ENCODE results near the gene SLC35F1. TPM values are rescaled to one million over a fixed set of nuclear protein-coding genes. Genes with fewer than 3 reads are reported as not detected.

Gene SLC35F1
- polyA plus RNA-seq, 1 donor (not counting 4 experiments of a cell fraction or from before 2014, with no cell fraction given): not detected

DNA sequence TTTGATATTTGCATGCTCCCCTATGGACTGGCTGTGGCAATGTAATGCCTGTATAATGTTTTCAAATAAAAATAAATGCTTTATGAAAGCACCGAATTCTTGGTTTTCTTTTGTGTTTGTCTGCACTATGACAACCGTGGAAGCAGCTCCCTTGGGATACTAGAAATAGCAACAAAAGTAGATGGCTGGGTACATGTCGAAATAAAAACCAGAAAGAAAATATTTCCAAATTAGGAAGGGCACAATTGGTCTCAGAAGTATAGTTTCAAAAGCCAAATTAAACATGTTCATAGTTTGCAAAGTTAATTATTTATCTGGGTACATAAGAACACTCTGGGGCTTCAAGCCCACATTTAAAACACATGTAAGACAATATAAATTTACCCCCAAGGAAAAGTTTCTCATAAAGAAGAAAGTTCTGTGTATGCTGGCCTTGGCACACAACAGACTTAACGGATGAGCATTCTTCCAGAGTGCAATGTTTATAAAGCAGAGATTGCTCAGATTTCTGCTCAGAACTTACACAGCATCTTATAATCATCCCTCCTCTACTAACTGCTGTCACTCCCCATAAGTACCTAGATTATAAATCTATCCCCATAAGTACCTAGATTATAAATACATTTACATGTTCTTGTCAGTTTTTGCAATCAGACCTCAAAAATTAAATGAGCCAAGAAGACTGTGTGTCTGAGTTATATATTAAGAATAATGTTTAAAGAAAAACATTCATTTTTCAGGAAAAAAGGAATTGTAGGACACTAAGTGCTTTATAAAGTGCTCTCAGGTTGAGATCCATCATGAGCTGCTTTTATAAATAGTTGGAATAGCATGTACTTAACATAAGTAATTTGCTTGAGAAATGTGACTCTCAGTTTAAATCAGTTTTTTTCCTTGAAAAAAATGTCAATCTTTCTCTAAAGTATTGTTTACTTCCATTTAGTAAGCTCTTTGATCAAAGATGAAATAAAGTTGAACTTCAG is 410.8 kb downstream of the SLC35F1 start:
- Histone ChIP-seq H4K20me1 (ENCODE audit: control insufficient read depth, extremely low read depth, insufficient read depth, low read length) (no peaks in the 10 kb centered on the region), H2AFZ (ENCODE audit: control insufficient read depth, low read length) (no peak overlapping the region), H3K4me1 (ENCODE audit: control insufficient read depth, extremely low read depth, insufficient read depth, low read length) (no peaks in the 10 kb centered on the region), H3K9me3 (ENCODE audit: control insufficient read depth, low read depth, low read length) (no peaks in the 10 kb centered on the region), H3K36me3 (ENCODE audit: control insufficient read depth in 2 of 2, extremely low read depth in 1 of 2, insufficient read depth in 2 of 2, low read length in 2 of 2) (no peaks in the 10 kb centered on the region), H3K9me1 (ENCODE audit: control insufficient read depth, extremely low read depth, insufficient read depth, low read length) (no peaks in the 10 kb centered on the region), H3K4me3 (ENCODE audit: control insufficient read depth in 2 of 3, extremely low read depth in 1 of 3, insufficient read depth in 2 of 3, low read depth in 1 of 3, low read length in 3 of 3) (no peak overlapping the region), H3K27me3 (ENCODE audit: control insufficient read depth, extremely low read depth, insufficient read depth, low read length) (no peaks in the 10 kb centered on the region), H3K4me2 (ENCODE audit: control insufficient read depth, extremely low read depth, insufficient read depth, low read depth, low read length) (no peak overlapping the region), H3K27ac (ENCODE audit: control insufficient read depth, insufficient read depth, low read length) (no peak overlapping the region), H3K79me2 (ENCODE audit: control insufficient read depth, insufficient read depth, low read length) (no peaks in the 10 kb centered on the region), H3K9ac (ENCODE audit: control insufficient read depth, extremely low read depth, insufficient read depth, low read length) (no peak overlapping the region)
- dilution Hi-C loops (cut with MboI; ENCODE audit: extremely low pct_ligation_motif_present, low sequenced_read_pairs): no loop called here
- no peak for DNase-seq (ENCODE audit: low read depth, low spot score)
- FAIRE-seq: no peak
- TF ChIP-seq EZH2 (IDR thresholded peaks at IDR 0.05; ENCODE audit: low read length): no peak
- TF ChIP-seq, protein P1, sequence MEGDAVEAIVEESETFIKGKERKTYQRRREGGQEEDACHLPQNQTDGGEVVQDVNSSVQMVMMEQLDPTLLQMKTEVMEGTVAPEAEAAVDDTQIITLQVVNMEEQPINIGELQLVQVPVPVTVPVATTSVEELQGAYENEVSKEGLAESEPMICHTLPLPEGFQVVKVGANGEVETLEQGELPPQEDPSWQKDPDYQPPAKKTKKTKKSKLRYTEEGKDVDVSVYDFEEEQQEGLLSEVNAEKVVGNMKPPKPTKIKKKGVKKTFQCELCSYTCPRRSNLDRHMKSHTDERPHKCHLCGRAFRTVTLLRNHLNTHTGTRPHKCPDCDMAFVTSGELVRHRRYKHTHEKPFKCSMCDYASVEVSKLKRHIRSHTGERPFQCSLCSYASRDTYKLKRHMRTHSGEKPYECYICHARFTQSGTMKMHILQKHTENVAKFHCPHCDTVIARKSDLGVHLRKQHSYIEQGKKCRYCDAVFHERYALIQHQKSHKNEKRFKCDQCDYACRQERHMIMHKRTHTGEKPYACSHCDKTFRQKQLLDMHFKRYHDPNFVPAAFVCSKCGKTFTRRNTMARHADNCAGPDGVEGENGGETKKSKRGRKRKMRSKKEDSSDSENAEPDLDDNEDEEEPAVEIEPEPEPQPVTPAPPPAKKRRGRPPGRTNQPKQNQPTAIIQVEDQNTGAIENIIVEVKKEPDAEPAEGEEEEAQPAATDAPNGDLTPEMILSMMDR (optimal IDR thresholded peaks at IDR 0.05 in 1 of 3, IDR thresholded peaks at IDR 0.05 in 1 of 3, conservative IDR thresholded peaks at IDR 0.05 in 1 of 3; ENCODE audit: extremely low read depth in 1 of 3, insufficient read depth in 2 of 3, low read length in 3 of 3): no peak

DNA sequence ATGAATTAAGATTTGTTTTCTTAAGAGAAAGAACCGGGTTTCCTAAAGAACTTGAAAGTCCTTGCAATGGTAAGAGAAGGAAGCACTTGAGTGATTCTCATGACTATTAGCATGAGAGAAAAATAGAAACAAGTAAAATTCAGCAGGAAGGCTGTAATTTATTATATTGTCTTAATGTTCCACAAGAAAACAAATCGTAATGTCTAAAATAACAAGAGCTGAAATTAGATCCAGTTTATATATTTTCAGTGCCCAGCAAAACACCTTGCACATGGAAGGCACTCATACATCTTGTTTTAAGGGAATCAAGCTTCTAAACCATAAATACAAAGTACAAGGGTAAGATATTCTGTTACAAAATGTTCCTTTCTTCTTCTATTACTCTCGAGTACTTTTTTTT is 411.6 kb downstream of the SLC35F1 start:
- dilution Hi-C loops (cut with MboI; ENCODE audit: extremely low pct_ligation_motif_present, low sequenced_read_pairs): no loop called here
- H3K4me1 ChIP-seq (ENCODE audit: control insufficient read depth, extremely low read depth, insufficient read depth, low read length): no peaks in the 10 kb centered on the region
- H3K79me2 ChIP-seq (ENCODE audit: control insufficient read depth, insufficient read depth, low read length): no peaks in the 10 kb centered on the region
- FAIRE-seq: no peak
- no peak for DNase-seq (ENCODE audit: low read depth, low spot score)
- H2AFZ ChIP-seq (ENCODE audit: control insufficient read depth, low read length): no peak overlapping the region
- no peaks in the 10 kb centered on the region for H3K9me1 ChIP-seq (ENCODE audit: control insufficient read depth, extremely low read depth, insufficient read depth, low read length)
- H3K27me3 ChIP-seq (ENCODE audit: control insufficient read depth, extremely low read depth, insufficient read depth, low read length): no peaks in the 10 kb centered on the region
- H4K20me1 ChIP-seq (ENCODE audit: control insufficient read depth, extremely low read depth, insufficient read depth, low read length): no peaks in the 10 kb centered on the region
- no peak overlapping the region for H3K9ac ChIP-seq (ENCODE audit: control insufficient read depth, extremely low read depth, insufficient read depth, low read length)
- no peak overlapping the region for H3K4me3 ChIP-seq (ENCODE audit: control insufficient read depth in 2 of 3, extremely low read depth in 1 of 3, insufficient read depth in 2 of 3, low read depth in 1 of 3, low read length in 3 of 3)
- no peak overlapping the region for H3K4me2 ChIP-seq (ENCODE audit: control insufficient read depth, extremely low read depth, insufficient read depth, low read depth, low read length)
- no peak overlapping the region for H3K27ac ChIP-seq (ENCODE audit: control insufficient read depth, insufficient read depth, low read length)
- H3K9me3 ChIP-seq (ENCODE audit: control insufficient read depth, low read depth, low read length): no peaks in the 10 kb centered on the region
- TF ChIP-seq, protein P1 (optimal IDR thresholded peaks at IDR 0.05 in 1 of 3, IDR thresholded peaks at IDR 0.05 in 1 of 3, conservative IDR thresholded peaks at IDR 0.05 in 1 of 3; ENCODE audit: extremely low read depth in 1 of 3, insufficient read depth in 2 of 3, low read length in 3 of 3): no peak
- no peak for TF ChIP-seq EZH2 (IDR thresholded peaks at IDR 0.05; ENCODE audit: low read length)
- H3K36me3 ChIP-seq (ENCODE audit: control insufficient read depth in 2 of 2, extremely low read depth in 1 of 2, insufficient read depth in 2 of 2, low read length in 2 of 2): no peaks in the 10 kb centered on the region
